ENCODE measurements around the gene NTRK3.

DNA sequence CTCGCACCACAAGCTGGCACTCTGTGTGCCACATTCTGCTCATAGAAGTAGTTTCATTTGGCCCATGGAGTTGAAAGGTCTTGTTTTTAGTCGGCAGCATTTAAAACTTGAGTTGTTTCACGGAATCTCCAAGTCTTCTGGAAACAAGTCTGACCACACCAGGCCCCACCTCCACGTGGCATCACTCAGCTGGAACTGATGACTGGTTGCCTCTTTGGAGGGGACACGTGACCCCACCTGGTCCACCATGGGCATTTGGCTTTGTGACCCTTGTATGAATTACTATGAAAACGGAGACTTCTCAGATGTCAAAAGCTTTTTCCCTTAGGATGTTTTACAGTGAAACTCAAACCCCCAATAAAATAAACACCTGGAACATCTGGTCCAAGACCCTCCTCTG lies 74.9 kb downstream of the NTRK3 start:
- TF ChIP-seq, protein P1, sequence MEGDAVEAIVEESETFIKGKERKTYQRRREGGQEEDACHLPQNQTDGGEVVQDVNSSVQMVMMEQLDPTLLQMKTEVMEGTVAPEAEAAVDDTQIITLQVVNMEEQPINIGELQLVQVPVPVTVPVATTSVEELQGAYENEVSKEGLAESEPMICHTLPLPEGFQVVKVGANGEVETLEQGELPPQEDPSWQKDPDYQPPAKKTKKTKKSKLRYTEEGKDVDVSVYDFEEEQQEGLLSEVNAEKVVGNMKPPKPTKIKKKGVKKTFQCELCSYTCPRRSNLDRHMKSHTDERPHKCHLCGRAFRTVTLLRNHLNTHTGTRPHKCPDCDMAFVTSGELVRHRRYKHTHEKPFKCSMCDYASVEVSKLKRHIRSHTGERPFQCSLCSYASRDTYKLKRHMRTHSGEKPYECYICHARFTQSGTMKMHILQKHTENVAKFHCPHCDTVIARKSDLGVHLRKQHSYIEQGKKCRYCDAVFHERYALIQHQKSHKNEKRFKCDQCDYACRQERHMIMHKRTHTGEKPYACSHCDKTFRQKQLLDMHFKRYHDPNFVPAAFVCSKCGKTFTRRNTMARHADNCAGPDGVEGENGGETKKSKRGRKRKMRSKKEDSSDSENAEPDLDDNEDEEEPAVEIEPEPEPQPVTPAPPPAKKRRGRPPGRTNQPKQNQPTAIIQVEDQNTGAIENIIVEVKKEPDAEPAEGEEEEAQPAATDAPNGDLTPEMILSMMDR (IDR thresholded peaks at IDR 0.05), result no peak
- TF ChIP-seq POLR2A (IDR thresholded peaks at IDR 0.05), result no peak
